ENCODE results near the gene CDH2.

- TF ChIP-seq EZH2 (IDR thresholded peaks at IDR 0.05; ENCODE audit: insufficient read depth, low read length) (no peak), CTCF (IDR thresholded peaks at IDR 0.05; ENCODE audit: insufficient read depth, low read depth, low read length) (peak; percentile 64)
These were observed 12.7 kb upstream of the CDH2 start for GRCh38 chr18:28189400-28190239.
